Stimulated activated CD8-positive, alpha-beta memory T cell treated with anti-CD3 and anti-CD28 coated beads, Interleukin-4, amount 100 ng/mL, for 24 hours (primary cell): ENCODE data around the gene DPY19L1.
"Not testable (repeated sequence)": the region's sequence is repeated elsewhere in the genome, so short reads cannot be mapped to it uniquely, and the experiment has no call there.

Experiments used
- DNase-seq: peaks from one replicate; pipeline ENCODE4 v3.0.0-alpha.2; 2020; ENCODE audit warnings: low read depth

Gene DPY19L1

DNA sequence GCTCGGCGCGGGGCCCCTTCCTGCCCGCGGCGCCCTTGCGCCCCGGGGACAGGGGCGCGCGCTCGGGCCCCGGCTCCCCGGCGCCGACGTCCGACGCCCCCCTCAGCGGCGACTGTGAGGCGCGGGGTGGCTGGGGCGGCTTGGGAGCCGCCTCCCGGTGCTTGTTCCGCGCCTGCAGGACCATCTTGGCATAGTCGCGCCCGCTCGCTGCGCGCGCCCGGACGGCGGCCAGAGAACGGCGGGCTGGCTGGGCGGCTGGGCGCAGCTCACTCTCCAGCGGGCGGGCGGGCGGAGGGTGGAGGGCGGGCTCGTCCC is at the start of gene DPY19L1:
DPY19L1 (minus strand) TSS at position 275 of the 315 bp plus-strand sequence; CDS start at position 184, 91 bp downstream.
- DNase-seq, result no peak

DNA sequence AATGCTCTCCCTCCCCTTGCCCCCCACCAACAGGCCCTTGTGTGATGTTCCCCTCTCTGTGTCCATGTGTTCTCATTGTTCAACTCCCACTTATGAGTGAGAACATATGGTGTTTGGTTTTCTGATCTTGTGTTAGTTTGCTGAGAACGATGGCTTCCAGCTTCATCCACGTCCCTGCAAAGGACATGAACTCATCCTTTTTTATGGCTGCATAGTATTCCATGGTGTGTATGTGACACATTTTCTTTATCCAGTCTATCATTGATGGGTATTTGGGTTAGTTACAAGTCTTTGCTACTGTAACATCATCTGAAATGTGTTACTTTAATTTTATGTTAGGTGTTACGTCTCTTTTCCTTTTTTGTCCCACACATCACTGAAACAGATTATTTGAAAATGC is 42.2 kb upstream of the DPY19L1 start:
- not testable (repeated sequence) for DNase-seq

DNA sequence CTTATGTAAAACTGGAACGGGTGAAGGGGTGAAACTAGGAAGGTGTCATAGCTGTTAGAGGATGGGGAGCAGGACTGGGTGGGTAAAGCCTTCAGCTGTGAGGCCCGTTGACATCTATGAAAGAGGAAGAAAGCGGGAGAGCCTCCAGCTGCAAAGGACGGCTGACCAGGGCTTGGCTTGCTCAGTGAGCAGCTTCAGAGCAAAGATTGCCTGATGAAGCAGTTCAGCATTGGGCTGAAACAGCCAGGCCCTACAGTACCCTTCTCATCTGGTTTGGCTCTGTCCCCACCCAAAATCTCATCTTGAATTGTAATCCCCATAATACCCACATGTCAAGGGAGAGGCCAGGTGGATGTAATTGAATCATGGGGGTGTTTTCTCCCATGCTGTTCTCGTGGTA is 36.7 kb upstream of the DPY19L1 start:
- not testable (repeated sequence) for DNase-seq

DNA sequence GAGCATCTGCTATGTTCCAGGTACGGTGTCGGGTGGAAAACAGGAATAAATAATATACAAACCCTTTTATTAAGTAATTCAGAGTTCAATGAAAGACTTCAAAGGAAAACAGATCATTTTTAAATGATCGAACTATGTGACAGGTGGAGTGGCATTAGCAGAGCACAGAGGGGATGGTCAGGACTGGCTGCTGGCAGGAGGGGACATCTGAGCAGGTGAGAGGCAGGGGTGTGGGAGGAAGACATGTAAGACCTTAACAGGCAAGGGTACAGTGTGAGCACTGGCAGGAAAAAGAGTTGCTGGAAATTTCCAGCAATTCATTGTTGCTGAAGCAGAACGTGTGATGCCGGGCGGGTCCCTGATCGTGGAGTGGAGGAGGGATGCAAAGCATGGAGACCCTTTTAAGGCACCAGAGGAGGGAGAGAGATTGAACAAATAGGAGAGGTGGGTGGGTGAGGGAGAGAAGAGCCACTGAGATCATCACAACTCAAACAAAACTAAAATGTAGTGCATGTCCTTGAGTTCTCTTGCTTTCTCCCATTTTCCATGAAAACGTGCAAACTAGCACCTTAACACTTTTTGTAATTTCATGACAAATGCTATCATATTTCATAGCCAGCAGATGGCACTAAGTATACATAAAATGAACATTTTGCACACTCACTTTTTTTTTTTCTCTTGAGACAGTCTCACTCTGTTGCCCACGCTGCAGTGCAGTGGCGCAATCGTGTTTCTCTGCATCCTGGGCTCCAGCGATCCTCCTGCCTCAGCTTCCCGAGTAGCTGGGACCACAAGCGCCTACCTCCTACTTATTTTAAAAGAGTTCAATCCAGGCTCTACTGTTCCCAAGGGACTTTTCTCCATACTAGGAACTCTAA is 35.9 kb upstream of the DPY19L1 start:
- DNase-seq, result not testable (repeated sequence)

DNA sequence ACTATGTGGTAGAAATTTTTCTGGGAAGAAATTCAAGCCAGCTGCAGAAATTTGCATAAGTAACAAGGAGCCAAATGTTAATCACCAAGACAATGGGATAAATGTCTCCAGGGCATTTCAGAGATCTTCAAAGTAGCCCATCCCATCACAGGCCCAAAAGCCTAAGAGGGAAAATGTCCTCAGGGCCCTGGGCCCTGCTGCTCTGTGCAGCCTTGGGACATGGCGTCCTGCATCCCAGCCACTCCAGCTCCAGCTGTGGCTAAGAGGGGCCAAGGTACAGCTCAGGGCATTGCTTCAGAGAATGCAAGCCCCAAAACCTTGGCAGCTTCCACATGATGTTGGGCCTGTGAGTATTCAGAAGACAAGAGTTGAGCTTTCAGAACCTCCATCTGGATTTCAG is 31.8 kb upstream of the DPY19L1 start:
- not testable (repeated sequence) for DNase-seq

DNA sequence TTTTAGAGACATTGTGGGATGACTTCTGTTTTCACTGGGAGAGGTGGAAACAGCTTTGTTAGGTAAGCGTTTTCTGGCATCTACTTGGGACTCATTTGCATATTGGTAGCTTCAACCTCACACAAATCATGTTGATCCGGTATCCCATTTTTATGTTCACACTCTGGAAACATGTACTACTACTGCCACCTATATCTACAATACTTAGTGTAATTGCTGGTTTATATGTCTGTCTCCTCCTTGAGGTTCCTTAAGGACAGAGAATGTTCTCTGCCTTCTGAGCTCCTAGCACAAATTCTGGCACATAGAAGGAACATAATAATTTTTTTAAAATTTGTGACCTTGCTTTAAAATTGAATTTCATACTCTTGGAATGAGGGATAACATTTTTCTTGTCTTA is 28.1 kb upstream of the DPY19L1 start:
- DNase-seq, result not testable (repeated sequence)

DNA sequence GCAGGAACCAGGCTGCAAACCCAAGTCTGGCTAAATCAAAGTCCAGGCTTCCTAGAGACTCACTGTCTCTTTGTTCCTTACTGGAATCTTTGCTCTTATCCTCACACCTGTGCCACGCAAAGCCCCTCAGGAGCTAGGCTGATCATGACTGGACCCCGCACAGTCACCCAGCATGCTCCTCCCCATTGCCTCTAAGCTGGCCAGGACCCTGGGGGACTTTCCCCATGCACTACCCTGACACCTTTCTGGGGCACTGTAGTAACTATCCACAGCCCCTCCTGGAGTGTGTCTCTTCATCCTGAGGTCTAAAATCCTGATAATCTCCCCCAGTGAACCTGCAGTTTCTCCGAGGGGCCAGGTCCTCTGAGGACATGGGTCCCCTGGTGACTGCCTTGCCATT is 21.3 kb upstream of the DPY19L1 start:
- not testable (repeated sequence) for DNase-seq

DNA sequence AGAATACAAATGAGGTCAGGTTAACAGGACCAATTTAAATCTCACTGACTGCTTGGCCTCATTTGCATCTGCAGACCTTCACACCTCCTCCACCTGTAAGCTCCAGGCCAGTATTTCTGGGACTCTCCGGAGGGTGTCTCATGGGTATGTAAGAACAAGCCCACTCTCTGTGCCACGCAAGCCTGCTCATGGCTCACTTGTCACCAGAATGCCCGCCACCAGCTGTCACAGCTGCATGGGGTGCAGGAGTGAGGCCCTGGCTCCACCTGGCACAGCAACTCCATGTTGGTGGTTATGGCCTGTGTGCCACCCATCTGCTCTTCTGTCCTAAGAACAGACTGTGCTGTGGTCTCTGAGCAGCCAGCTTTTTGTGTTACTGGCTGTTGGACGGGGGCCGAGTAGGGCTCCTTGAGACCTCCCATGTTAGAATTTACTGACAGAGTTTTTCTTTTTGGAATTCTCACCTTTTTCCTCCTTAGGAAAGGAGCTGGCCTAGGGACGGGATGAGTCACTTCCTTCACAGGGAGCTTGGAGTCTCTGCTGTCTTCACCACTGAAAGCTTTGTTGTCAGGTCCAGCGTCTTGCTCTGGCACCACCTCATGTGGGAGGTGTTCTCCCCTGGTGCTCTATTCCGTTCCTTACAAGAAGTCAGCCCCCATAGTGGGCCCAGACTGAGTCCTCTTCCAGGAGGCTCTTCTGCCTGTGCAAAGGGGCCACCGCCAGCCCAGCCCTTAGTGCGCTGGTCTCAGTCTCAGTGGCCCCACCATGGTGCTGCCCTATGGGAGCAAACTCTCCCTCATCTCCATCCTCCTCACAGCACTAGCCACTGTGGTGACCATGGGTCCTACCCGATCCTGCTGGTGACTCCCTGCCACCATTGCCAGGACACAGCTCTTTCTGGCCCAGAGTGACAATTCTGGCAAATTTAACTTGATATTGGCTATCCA is 20.5 kb upstream of the DPY19L1 start:
- not testable (repeated sequence) for DNase-seq

DNA sequence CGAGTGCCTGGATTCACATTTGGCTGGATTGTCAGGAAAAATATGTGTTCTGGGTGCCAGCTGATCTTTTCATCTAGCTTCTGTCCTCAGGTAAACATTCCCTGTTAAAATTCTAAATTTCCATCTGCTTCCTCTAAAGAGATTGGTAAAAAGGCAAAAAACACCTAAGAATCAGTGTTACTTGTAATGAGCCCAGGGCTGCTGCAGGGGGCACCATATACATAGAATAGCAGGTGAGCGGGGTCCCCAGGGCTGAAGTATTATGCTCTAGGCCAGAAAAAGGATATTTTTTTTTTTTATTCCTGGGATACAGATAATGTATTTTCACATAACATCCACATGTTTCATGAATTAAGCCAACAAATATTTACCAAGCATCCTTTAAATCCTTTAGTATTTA is 18.4 kb upstream of the DPY19L1 start:
- DNase-seq, result not testable (repeated sequence)

DNA sequence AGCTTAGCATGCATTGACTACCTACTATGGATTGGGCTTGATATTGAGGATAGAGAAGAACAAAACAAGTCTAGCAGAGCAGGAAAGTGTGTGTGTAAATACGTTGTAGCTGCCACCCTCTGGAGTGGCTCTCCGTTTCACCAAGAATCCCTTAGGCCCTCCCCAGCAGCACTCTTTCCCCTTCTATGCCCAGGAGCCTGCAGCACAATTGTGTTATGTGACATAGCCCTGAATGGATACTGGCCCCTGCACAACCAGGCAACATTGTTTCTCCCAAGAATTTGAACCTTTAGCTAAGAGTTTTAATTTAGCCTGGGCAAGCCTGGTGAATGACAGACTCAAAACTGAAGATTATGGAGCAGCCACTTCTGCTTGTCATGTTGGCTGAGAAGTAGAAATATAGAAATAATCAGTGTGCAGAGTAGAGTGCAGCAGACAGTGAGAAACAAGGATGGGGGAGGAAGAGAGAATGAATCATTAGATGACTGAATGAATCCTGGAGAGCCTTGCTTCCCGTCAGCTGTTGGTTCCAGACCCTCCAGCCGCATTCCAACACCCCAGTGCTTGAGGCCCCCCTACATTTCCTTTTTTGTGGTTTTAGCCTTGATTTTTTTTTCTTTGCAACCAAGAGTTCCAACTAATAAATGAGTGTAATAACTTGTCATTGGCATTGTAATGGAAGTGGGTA is 16.3 kb upstream of the DPY19L1 start:
- DNase-seq, result not testable (repeated sequence)

DNA sequence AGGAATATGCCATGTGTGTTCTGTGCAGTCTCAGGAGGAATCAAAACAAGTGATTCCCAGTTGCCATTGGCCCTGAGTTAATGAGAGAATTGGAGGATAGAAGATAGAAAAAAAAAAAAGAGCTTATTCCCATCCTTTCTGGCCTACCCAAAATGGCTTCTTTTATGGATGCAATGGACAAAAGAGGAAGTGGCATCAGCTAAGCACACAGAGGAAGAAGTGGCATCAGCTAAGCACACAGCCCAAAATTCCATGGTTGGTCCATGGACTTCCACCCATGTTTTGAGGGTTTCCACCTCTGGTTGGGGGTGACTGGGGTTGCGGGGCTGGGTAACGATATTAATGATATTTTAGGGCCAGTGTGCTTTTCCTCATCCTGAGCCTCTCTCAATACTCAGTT is 11.1 kb upstream of the DPY19L1 start:
- DNase-seq, result not testable (repeated sequence)

DNA sequence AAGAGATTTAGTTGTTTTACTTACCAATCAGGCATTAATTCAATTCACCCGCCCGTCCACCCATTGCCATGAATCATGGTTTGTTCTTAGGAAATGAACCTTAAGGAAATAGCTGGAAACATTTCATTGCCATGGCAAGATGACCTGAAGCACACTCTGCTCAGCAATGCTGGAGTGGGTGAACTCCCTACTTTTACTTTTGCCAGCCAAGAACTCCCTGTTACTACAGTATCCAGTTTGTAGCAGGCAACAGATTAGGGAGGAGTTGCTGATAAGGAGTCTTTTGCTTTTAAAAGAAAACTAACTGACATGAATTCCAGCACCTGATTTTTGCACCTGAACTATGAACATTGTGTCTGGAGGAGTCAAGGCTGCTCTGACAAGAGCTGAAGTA is 10.6 kb upstream of the DPY19L1 start:
- not testable (repeated sequence) for DNase-seq

DNA sequence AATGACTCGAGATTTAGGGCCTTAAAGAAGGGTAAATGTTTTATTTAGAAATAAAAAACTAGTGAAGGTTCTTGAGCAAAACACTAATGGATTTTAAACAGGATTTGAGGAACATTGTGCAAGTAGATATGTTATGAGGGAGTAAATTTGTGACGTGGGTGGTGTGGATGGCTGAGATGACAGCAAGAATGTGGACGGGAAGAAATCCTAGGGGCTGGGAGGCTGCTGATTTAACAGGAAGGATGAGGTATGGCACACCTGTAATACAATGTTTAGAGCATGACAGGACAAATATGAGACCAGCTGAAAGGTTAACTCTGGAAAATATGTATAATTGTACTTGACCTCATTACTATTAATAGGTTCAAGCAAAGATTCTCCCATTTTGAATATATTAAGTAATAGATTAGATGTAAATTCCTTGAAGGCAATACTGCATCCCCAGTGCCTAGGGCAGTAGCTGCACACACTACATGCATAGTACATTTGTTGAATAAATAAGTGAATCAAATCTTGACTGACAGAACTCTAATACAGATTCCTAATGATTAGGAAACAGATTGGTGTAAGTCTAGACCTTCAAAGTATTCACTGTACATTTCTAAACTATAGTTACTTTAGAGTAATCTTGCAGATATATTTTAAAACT is 10.1 kb upstream of the DPY19L1 start:
- DNase-seq, result not testable (repeated sequence)

DNA sequence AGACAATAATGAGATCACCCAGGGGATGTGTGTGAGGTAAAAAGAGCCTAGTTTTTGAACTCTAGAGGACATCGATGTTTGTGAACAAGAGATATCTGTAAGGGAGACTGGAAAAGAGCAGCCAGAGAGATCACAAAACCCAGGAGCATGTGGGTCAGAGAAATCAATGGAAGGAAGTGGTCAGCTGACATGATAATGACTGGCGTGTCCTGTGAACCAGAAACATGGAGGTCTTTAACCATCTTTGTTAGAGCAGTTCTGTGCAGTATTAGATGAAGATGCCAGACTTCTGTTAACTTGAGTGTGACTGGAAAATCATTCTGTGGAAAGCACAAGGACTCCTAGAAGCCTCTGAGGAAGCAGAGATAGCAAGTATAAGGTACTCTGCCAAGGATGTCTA is 6.0 kb upstream of the DPY19L1 start:
- not testable (repeated sequence) for DNase-seq

DNA sequence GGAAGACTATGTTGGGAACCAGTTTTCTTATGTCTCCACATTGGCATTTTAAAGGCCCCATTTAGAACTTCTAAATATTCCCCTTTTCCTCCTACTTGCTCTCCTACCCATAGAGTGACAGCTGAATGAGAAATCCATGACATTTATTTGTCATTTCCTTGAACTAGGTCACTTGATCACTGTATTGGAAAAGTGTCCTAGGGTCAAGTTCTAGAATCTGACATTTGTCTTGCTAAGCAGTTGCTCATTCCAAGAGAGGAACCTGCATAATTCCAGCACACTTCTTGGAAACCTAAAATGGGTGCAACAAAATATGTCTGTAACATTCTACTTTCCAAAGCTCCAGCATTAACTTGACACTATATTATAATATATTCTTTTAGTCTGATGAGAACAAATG is 3.6 kb upstream of the DPY19L1 start:
- no peak for DNase-seq

DNA sequence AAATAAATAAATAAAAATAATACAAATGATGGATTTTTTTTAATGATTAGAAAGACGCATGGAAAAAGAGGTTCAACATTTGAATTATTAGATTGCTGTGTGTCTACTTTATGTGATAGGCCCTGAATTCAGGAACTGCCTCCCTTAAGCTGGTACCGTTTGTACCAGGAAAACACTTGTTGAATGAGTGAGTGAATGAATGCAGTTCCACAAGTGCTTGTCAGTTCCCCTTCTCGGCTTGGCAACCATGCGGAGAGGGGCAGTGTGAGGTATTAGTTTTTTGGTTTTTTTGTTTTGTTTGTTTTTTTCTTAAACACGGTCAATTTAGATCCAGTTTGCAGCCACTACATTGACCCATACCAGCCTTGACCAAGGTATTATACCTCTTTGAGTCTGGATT is 2.1 kb upstream of the DPY19L1 start:
- no peak for DNase-seq

DNA sequence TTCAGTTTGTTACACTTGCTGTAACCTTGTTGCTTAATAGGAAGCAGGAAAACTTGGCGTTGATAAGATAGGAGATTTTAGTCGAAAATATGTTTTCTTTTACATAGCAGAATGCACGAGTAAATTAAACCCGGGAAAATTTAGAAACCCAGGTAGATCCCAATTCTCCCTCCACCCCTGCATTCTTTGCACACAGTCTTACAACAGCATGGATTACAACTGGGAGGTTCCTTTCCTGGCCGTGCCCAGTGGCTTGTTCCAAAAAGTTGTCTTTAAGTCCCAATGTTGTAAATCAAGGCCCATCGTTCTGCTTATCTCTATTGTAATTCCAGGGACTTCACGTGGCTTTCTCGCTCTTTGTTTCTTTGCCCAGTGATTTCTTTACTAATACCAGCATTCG is 1.1 kb upstream of the DPY19L1 start:
- no peak for DNase-seq

DNA sequence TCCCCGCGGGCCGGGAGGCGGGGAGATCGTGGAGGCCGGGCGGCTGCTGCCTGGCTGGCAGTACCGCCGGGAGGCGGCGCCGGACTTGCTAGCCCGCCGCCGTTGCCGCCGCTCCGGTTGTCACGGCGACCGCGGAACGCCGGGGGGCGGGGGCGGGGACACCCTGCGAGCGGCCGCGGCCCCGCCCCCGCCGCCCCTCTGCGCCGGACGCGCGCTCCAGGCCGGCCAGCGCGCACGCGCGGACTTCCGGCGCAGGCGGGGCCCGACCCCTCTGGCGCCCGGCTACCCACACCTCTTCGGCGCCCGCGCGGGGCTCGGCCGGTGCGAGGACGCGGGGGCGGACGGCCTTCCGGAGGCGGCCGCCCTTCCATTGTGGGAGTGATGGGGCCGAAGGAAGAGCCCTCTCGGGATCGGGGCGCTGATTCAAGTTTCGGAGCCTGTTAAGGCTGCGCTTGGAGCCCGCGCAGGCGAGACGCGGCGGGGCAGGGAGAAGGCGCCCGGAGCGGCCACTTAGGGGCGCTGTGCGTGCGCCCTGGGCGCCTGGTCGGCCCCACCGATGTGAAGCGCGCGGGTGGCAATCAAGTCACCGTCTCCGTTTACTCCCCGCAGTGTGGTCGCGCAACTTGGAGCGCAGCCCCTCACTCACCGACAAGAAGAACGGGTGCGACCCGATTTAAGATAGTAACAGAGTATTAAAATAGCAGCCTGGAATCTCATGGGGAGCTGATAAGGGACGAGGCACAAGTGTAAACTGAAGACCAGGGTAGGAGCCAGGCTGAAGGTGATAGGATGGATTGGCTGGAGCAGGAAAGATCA is 449 bp upstream of the DPY19L1 start:
- DNase-seq, result peak; percentile 93

DNA sequence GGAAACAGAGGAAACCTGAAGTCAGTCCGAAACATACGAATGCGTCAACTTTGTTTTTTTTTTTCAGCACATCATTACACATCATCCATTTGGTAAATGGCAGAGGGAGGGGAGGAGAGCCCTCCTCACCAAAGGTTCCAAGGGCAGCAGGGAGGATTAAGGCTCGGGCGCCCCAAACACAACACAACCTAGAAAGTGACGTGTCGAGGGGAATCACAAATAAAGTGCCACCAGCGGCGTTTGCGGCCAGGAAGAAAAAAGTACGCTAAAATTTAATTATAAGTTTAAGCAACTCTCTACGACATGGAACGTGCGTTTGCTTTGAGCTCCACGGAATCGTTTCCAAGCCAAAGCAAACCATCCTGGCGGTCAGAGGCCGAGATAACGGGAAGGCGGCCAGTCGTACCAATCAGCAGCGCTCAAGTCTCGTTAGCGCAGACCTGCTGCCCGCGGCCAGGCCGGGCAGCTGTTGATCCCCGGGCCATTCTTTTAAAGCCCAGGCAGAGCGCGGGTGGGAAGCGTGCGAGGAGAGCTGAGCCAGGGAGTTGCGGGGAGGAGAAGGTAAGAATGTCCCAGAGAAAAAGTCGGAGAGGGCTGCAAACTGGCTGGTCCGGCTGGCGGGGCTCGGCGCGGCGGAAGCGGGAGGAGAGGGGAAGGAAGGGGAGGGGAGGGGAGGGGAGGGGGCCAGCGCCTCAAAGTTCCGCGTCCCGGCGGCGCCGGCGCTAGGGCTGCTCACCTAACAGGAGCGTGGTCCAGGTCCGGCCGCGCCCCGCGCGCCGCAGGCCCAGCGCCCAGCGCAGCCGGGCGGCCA is 719 bp downstream of the DPY19L1 start:
- peak; percentile 23 for DNase-seq

DNA sequence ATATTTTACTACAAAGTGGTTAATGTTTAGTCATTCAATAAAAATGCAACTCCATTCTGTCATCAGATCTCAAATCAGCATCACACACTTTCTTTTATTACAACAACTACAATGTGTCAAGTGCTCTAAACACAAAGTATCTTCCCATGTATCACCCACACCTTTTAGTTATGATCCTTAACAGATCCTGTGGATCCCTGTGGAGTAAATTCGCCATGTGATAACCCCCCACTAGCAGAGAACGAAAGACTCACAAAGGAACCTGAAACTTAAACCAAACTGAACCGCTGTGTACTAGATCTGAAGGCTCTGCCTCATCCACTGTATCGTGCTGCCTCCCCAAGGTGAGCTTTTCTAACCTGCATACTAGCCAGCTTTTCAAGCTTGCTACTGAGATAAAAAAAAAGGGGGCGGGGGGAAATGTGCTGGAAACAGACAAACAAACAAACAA is 1.7 kb downstream of the DPY19L1 start:
- DNase-seq, result no peak
